GM13977 (cell line): ENCODE data around the gene HK2.
"Not testable (repeated sequence)": the region's sequence is repeated elsewhere in the genome, so short reads cannot be mapped to it uniquely, and the experiment has no call there.

Source experiments
- DNase-seq: peaks from one replicate; pipeline ENCODE4 v3.0.0; 2012; ENCODE audit warnings: low spot score
- in situ Hi-C: fragments of 300-500 bp; cut with MboI; formaldehyde crosslinking; loops from one replicate; pipeline ENCODE4 v1.12.0; 2022; ENCODE audit warnings: low sequenced_read_pairs, low pct_unique_long_range_greater_than_20kb, mixed read lengths, inconsistent platforms; ENCODE audit not compliant: unreplicated experiment
- TF ChIP-seq, protein P1 (sequence below): IDR thresholded peaks from 2 replicates; pipeline ENCODE4 v1.5.1; 2012; ENCODE audit warnings: mild to moderate bottlenecking, control low read depth; ENCODE audit not compliant: insufficient read depth; ENCODE audit errors: extremely low read depth, missing control alignments

The HK2 gene

DNA sequence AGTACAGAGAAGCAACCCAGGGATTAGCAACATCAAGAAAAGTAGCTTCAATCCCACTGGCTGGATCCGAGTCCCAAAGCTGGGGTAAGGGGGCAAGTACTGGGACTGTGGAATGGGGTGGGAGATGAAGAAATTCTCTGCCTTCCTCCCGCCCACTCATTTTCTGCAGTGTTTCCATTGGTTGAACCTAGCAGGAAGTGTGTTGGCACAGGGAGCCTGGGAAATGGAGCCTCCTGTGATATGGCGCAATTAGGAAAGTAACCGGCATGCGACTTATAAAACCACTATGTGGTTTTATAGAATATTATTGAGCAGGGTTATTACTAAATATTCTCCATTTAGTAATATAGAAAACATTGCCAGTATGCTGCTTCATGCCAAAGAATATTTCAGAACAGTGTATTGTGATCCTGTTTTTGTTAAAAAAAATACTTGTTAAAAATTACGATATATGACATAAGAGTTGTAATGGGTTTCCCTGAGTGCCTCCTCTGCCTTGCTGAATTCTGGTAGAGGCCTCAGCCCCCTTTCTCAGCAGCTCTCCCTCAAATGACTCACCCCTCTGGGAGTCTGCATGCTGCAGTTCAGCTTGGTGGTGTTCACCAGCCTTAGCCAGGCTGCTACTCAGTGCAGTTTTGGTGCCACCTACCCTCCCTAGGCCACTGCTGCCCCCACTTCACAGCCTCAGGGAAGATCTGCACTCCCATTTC lies 60.5 kb downstream of the HK2 start:
- TF ChIP-seq, protein P1, sequence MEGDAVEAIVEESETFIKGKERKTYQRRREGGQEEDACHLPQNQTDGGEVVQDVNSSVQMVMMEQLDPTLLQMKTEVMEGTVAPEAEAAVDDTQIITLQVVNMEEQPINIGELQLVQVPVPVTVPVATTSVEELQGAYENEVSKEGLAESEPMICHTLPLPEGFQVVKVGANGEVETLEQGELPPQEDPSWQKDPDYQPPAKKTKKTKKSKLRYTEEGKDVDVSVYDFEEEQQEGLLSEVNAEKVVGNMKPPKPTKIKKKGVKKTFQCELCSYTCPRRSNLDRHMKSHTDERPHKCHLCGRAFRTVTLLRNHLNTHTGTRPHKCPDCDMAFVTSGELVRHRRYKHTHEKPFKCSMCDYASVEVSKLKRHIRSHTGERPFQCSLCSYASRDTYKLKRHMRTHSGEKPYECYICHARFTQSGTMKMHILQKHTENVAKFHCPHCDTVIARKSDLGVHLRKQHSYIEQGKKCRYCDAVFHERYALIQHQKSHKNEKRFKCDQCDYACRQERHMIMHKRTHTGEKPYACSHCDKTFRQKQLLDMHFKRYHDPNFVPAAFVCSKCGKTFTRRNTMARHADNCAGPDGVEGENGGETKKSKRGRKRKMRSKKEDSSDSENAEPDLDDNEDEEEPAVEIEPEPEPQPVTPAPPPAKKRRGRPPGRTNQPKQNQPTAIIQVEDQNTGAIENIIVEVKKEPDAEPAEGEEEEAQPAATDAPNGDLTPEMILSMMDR: no peak
- no peak for DNase-seq
- in situ Hi-C loops: no loop called here

GRCh38 chr2:74895001-74895400 lies 61.1 kb downstream of the HK2 start:
- in situ Hi-C loops: no loop called here
- TF ChIP-seq, protein P1: no peak
- DNase-seq: no peak

- in situ Hi-C loops: no loop called here
- DNase-seq: no peak
- TF ChIP-seq, protein P1: no peak
These were observed 62.3 kb downstream of the HK2 start for GRCh38 chr2:74896232-74896631.

GRCh38 chr2:74900225-74900624 lies 66.3 kb downstream of the HK2 start:
- not testable (repeated sequence) for DNase-seq
- in situ Hi-C loops: loop anchor here (25.0 kb wide), 1 partner anchor 712 kb away; no protein-coding TSS in a partner anchor

GRCh38 chr2:74902281-74902860 lies 68.4 kb downstream of the HK2 start:
- in situ Hi-C loops: loop anchor here (25.0 kb wide), 1 partner anchor 710 kb away; no protein-coding TSS in a partner anchor

GRCh38 chr2:74906395-74906794 lies 72.5 kb downstream of the HK2 start:
- TF ChIP-seq, protein P1: no peak
- DNase-seq: no peak
- in situ Hi-C loops: loop anchor here (25.0 kb wide), 1 partner anchor 706 kb away; no protein-coding TSS in a partner anchor

More at GRCh38 chr2:74902281-74902860, 68.4 kb downstream of the HK2 start:
- TF ChIP-seq, protein P1: no peak
- no peak for DNase-seq

DNA sequence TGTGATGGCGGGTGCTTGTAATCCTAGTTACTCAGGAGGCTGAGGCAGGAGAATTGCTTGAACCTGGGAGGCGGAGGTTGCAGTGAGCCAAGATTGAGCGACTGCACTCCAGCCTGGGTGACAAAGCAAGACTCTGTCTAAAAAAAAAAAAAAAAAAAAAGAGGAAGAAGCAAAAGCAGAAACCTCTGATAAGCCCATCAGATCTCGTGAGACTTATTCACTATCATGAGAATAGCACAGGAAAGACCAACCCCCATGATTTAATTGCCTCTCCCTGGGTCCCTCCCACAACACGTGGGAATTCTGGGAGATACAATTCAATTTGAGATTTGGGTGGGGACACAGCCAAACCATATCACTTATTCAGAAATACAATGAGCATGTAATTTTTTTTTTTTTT lies 73.6 kb downstream of the HK2 start:
- in situ Hi-C loops: loop anchor here (25.0 kb wide), 1 partner anchor 705 kb away; no protein-coding TSS in a partner anchor

More for the DNA sequence above, 73.6 kb downstream of the HK2 start:
- not testable (repeated sequence) for DNase-seq
